Pancreas (tissue), 10 donors: Measurements from ENCODE around the gene ANKS1B. TPM values are rescaled to one million over a fixed set of nuclear protein-coding genes. Genes with fewer than 3 reads are reported as not detected.

ENCODE experiments used
- ATAC-seq, 4 donors: fragments of 200-7000 bp; cut with Tn5 transposase; one replicate each; pipeline versions ENCODE4 v1.8.0 to v1.9.1; 2020; ENCODE audit warnings: mild to moderate bottlenecking in 4 of 4, moderate library complexity in 4 of 4
- DNase-seq, 6 donors: peaks; one replicate each; pipeline ENCODE4 v3.0.0-alpha.2; 2020
- FAIRE-seq: peaks from 2 replicates; lab custom pipeline; 2012; peaks lifted over from hg19 to GRCh38; lab: Jason Lieb, UNC
- H3K27ac ChIP-seq, 4 donors: fragments of 200-600 bp; sonication (generic); 1 replicate in 3 of 4; 2 replicates in 1 of 4; pipeline versions ENCODE4 v1.5.0 to v1.8.0; 2020
- H3K27me3 ChIP-seq, 4 donors: fragments of 200-600 bp; one replicate each; pipeline ENCODE4 v1.8.0; 2021
- H3K36me3 ChIP-seq, 3 donors: fragments of 200-600 bp; sonication (generic) in 1 of 3; one replicate each; pipeline versions ENCODE4 v1.5.0 to v1.8.0; 2020 to 2021
- H3K4me1 ChIP-seq, 3 donors: fragments of 200-600 bp; one replicate each; pipeline ENCODE4 v1.8.0; 2021
- H3K4me3 ChIP-seq, 4 donors: fragments of 200-600 bp; sonication (generic) in 2 of 4; one replicate each; pipeline versions ENCODE4 v1.5.0 to v1.8.0; 2020 to 2021
- H3K9me3 ChIP-seq, 4 donors: fragments of 200-600 bp; one replicate each; pipeline ENCODE4 v1.8.0; 2021
- CTCF ChIP-seq, 4 donors: fragments of 200-600 bp; sonication (generic) in 3 of 4; IDR thresholded peaks; one replicate each; pipeline versions ENCODE4 v1.5.0 to v1.8.0; 2021; ENCODE audit warnings: antibody characterized with exemption in 4 of 4
- WGBS, 2 donors: extraction: QIAGEN DNeasy Blood & Tissue Kit; methylation state at CpG; one replicate each; pipeline ENCODE4 v1.1.7; 2013; 5-methylcytosine and 5-hydroxymethylcytosine counted together
- intact Hi-C, 3 donors: fragments of 100-400 bp; cut with DNase I; formaldehyde crosslinking; loops; one replicate each; pipeline versions ENCODE4 v1.11.1 to v1.14.2; 2022
- polyA plus RNA-seq, 2 donors: library from polyadenylated mRNA; stranded (reverse); fragments of 200-250 nt; gene quantifications; one replicate each; pipeline ENCODE4 v1.2.3, GENCODE V29; 2013
- total RNA-seq, 6 donors: library from RNA; stranded (reverse); fragmentation: NEBNext Ultra II Directional in 4 of 6; extraction: Animal tissue kit (Norgen Biotek cat#: 25700) in 4 of 6; gene quantifications; one replicate each; pipeline versions ENCODE4 v1.2.1 to v1.2.4, GENCODE V29; 2021 to 2023
- donor health status: healthy with polysubstance abuse.
- donor health status: DM: no; HTN: no; CAD: no; lungs with moderate emphysema.
- donor health status: DM: no; HTN: no; CAD: no.
- donor health status: control.
- donor health status: control.
- donor health status: Bipolar disorder and iron deficiency.
- donor health status: DM: yes; HTN: yes; CAD: no.
- donor health status: DM: no; HTN: no; CAD: no.
- donor health status: DM: no; HTN: no; CAD: no.
- donor health status: DM: yes; HTN: yes; CAD: no.

Gene ANKS1B
- total and polyA plus RNA-seq, 8 donors, result 0.49 to 3.2 (median 1.9) TPM

- FAIRE-seq (no peak), ATAC-seq (no peak), DNase-seq (no peak)
- Histone ChIP-seq H3K27ac (no peak overlapping the region), H3K9me3 (no peaks in the 10 kb centered on the region), H3K36me3 (no peaks in the 10 kb centered on the region), H3K4me3 (no peak overlapping the region), H3K27me3 (no peaks in the 10 kb centered on the region), H3K4me1 (no peaks in the 10 kb centered on the region)
- TF ChIP-seq CTCF (IDR thresholded peaks at IDR 0.05), result no peak
- 86 to 88% methylated on average over 5 of the region's 5 CpGs for WGBS, 2 donors
- intact Hi-C loops, result no loop called here
Observed at GRCh38 chr12:98752726-98753125, 1232.0 kb downstream of the ANKS1B start.

- Histone ChIP-seq H3K36me3 (no peaks in the 10 kb centered on the region), H3K4me1 (no peaks in the 10 kb centered on the region), H3K27me3 (no peaks in the 10 kb centered on the region), H3K27ac (no peak overlapping the region), H3K9me3 (no peaks in the 10 kb centered on the region), H3K4me3 (no peak overlapping the region)
- intact Hi-C loops, result no loop called here
- TF ChIP-seq CTCF (IDR thresholded peaks at IDR 0.05), result no peak
- no peak for FAIRE-seq
- ATAC-seq, result no peak
- DNase-seq, result no peak
- WGBS, 2 donors, result 69 to 75% methylated on average over 4 of the region's 4 CpGs
Observed at GRCh38 chr12:98751580-98752115, 1233.1 kb downstream of the ANKS1B start.

GRCh38 chr12:98750511-98750910 lies 1234.2 kb downstream of the ANKS1B start:
- Histone ChIP-seq H3K27ac (no peak overlapping the region), H3K9me3 (no peaks in the 10 kb centered on the region), H3K4me3 (no peak overlapping the region), H3K36me3 (no peaks in the 10 kb centered on the region), H3K4me1 (no peaks in the 10 kb centered on the region), H3K27me3 (no peaks in the 10 kb centered on the region)
- DNase-seq (no peak), FAIRE-seq (no peak), ATAC-seq (no peak)
- WGBS, 2 donors, result 81 to 86% methylated on average over 9 of the region's 9 CpGs
- intact Hi-C loops, result no loop called here
- TF ChIP-seq CTCF (IDR thresholded peaks at IDR 0.05), result no peak

GRCh38 chr12:98748463-98748862 lies 1236.3 kb downstream of the ANKS1B start:
- TF ChIP-seq CTCF (IDR thresholded peaks at IDR 0.05), result no peak
- no peak for ATAC-seq
- Histone ChIP-seq H3K27ac (no peak overlapping the region), H3K9me3 (no peaks in the 10 kb centered on the region), H3K36me3 (no peaks in the 10 kb centered on the region), H3K4me3 (no peak overlapping the region), H3K27me3 (no peaks in the 10 kb centered on the region), H3K4me1 (no peaks in the 10 kb centered on the region)
- intact Hi-C loops, result no loop called here
- WGBS, 2 donors, result 71 to 73% methylated on average over 3 of the region's 3 CpGs
- no peak for FAIRE-seq
- DNase-seq, result no peak

GRCh38 chr12:98745578-98746391 lies 1239.0 kb downstream of the ANKS1B start:
- H3K27me3 ChIP-seq, result no peaks in the 10 kb centered on the region
- ATAC-seq (peak; percentile 46 to 73 (median 62)), DNase-seq (peak in 2 of 6 donors; percentile 62 to 65), FAIRE-seq (no peak)
- peak overlapping the region in 3 of 4 donors; percentile 25 to 50 (median 35) for H3K4me3 ChIP-seq
- H3K4me1 ChIP-seq, result no peaks in the 10 kb centered on the region
- TF ChIP-seq CTCF (IDR thresholded peaks at IDR 0.05), result no peak
- no peaks in the 10 kb centered on the region for H3K36me3 ChIP-seq
- H3K27ac ChIP-seq, result no peak overlapping the region
- intact Hi-C loops, result no loop called here
- H3K9me3 ChIP-seq, result no peaks in the 10 kb centered on the region
- 14 to 15% methylated on average over 54 of the region's 54 CpGs for WGBS, 2 donors
